Measurements from ENCODE around the gene SRPRB. TPM values are rescaled to one million over a fixed set of nuclear protein-coding genes. Genes with fewer than 3 reads are reported as not detected.
A peak's percentile ranks its signal among the peaks of the same experiment; 100 is the strongest.
"Not testable (repeated sequence)": the region's sequence is repeated elsewhere in the genome, so short reads cannot be mapped to it uniquely, and the experiment has no call there.

SRPRB gene
- total RNA-seq, 1 donor from 2014 or later: 49.8 TPM

GRCh38 chr3:133777807-133778568 is 27.6 kb upstream of the SRPRB start:
- no peak for DNase-seq (ENCODE audit: low read depth in 2 of 2)

- no peak for DNase-seq (ENCODE audit: low read depth in 2 of 2)
These were observed 25.9 kb upstream of the SRPRB start for GRCh38 chr3:133779626-133780203.

GRCh38 chr3:133780756-133781155 is 24.9 kb upstream of the SRPRB start:
- DNase-seq (ENCODE audit: low read depth in 2 of 2): not testable (repeated sequence)

- no peak for DNase-seq (ENCODE audit: low read depth in 2 of 2)
These were observed 24.0 kb upstream of the SRPRB start for GRCh38 chr3:133781570-133781969.

- no peak for DNase-seq (ENCODE audit: low read depth in 2 of 2)
These were observed 23.2 kb upstream of the SRPRB start for GRCh38 chr3:133782454-133782853.

- no peak for DNase-seq (ENCODE audit: low read depth in 2 of 2)
These were observed 21.9 kb upstream of the SRPRB start for GRCh38 chr3:133783762-133784161.

- DNase-seq (ENCODE audit: low read depth in 2 of 2): no peak
These were observed 17.6 kb upstream of the SRPRB start for GRCh38 chr3:133788024-133788423.

- DNase-seq (ENCODE audit: low read depth in 2 of 2): peak in 1 of 2 donors; percentile 11
These were observed 13.3 kb upstream of the SRPRB start for GRCh38 chr3:133792171-133792763.

GRCh38 chr3:133797396-133798105 is 8.1 kb upstream of the SRPRB start:
- no peak for DNase-seq (ENCODE audit: low read depth in 2 of 2)

GRCh38 chr3:133799794-133800585 is 5.6 kb upstream of the SRPRB start:
- no peak for DNase-seq (ENCODE audit: low read depth in 2 of 2)

GRCh38 chr3:133803469-133803868 is 2.1 kb upstream of the SRPRB start:
- DNase-seq (ENCODE audit: low read depth in 2 of 2): no peak

GRCh38 chr3:133804896-133805295 is 719 bp upstream of the SRPRB start:
- DNase-seq (ENCODE audit: low read depth in 2 of 2): no peak

GRCh38 chr3:133805384-133805701 is 272 bp upstream of the SRPRB start:
- DNase-seq (ENCODE audit: low read depth in 2 of 2): no peak

GRCh38 chr3:133812872-133813271 is 7.3 kb downstream of the SRPRB start:
- no peak for DNase-seq (ENCODE audit: low read depth in 2 of 2)

- DNase-seq (ENCODE audit: low read depth in 2 of 2): no peak
These were observed 9.8 kb downstream of the SRPRB start for GRCh38 chr3:133815386-133815785.

- DNase-seq (ENCODE audit: low read depth in 2 of 2): no peak
These were observed 14.5 kb downstream of the SRPRB start for GRCh38 chr3:133820129-133820528.

- no peak for DNase-seq (ENCODE audit: low read depth in 2 of 2)
These were observed 15.5 kb downstream of the SRPRB start for GRCh38 chr3:133820889-133821675.

GRCh38 chr3:133821767-133822638 is 16.4 kb downstream of the SRPRB start:
- DNase-seq (ENCODE audit: low read depth in 2 of 2): peak in 1 of 2 donors; percentile 39

- no peak for DNase-seq (ENCODE audit: low read depth in 2 of 2)
These were observed 19.4 kb downstream of the SRPRB start for GRCh38 chr3:133824961-133825485.
